Globus pallidus (tissue), 1 donor: ENCODE measurements around the gene TSPEAR.
A peak's percentile ranks its signal among the peaks of the same experiment; 100 is the strongest.

Experiments
- DNase-seq: peaks from one replicate; pipeline ENCODE4 v3.0.0-alpha.2; 2015; ENCODE audit warnings: low spot score

Gene TSPEAR

GRCh38 chr21:44740742-44741141 is 29.4 kb upstream of the TSPEAR start:
- DNase-seq: no peak

DNA sequence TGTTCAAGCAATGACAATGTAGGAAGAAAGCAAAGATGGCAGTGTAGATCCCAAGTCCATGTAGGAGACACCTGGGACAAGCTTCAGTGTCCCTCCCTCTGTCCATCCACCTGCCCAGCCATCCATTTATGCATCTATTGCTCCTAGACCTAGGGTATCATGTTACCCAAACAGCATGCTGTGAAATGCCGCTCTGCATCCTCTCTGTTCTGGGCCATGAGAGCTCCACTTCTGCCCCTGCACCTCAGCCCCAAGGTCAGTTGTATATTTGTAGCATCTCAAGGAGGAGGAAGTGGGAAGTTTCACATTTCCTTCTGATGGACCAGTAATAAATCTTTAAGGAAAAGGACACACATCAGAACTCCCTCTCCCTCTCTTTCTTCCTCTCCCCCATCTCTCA is 27.9 kb upstream of the TSPEAR start:
- no peak for DNase-seq

DNA sequence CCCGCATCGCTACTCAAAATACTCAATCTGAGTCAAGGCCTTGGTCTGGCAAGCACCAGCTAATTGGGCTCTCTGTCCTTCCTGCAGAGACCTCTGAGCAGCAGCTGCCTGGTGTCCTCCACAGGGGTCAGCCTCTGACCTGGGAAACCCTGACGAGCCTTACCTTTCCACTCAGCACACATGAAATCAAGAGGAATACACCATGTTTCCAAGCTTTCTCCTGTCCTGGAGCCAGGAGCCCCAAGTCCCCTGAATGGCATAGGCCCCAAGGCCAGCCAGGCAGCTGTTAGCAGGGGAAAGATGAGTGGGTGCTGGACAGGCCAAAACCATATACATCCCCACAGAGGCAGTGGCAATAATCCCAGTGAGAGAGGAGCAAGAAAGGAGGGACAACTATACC is 27.2 kb upstream of the TSPEAR start:
- no peak for DNase-seq

DNA sequence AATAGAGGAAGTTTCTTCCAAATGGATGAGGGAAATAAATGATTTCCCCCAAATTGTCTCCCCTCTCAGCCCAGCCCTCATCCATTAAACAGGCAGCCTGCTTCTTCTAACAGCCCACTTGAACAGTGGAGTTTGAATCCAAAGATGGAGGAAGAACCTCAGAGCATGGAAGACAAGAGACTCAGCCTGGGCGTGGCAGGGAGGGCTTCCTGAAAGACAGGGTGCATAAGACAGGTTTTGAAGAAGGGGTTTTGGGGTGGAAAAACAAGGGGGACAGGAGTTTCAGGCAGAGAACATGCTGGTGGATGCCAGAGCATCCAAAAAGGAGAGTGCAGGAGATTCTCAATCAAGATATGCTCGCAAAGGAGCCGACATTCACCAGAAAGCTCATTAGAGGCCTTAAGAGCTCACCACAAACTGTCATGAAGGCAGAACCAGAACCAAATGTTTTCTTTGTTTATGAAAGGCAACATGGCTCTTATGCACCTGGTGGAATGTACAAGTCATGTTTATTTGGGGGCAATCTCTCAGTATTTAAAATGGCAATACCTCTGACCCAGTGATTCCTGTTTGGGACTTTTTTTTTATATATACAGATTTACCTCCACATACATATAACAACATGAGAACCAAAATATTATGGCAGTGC is 26.5 kb upstream of the TSPEAR start:
- DNase-seq: no peak

DNA sequence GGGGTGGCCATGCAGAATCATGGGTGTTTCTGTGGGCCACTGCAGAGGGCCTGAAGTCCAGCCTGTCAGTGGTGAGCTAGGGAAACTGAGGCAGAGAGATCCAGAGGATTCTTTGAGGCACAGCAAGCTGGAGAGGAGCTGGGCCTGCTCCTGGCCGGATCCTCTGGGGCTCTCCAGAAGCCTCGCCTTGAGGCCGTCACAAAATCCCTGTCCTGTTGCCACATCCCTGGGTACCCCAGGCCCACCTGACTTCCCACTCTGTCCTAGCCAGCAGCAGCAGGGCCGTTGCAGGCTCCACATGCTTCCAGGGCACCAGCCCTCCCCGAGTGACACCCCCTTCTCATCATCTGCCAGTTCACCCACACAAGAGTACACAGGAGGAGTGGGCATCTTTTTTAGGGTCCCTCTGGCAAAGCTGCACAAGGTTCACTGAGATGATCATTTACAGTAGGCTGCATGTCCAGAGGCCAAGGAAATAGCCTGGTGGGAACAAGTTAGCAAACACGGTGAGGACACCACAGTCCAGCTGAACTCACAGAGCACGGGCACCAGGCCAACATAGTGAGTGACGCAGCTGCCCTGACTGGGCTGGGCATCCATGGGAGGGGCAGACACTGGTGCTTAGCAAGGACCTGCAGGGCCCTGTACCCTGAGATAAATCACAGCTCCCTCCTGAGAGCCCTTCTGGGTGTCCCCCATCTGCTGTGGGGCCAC is 25.1 kb upstream of the TSPEAR start:
- DNase-seq: no peak

GRCh38 chr21:44735821-44736220 is 24.4 kb upstream of the TSPEAR start:
- DNase-seq: no peak

DNA sequence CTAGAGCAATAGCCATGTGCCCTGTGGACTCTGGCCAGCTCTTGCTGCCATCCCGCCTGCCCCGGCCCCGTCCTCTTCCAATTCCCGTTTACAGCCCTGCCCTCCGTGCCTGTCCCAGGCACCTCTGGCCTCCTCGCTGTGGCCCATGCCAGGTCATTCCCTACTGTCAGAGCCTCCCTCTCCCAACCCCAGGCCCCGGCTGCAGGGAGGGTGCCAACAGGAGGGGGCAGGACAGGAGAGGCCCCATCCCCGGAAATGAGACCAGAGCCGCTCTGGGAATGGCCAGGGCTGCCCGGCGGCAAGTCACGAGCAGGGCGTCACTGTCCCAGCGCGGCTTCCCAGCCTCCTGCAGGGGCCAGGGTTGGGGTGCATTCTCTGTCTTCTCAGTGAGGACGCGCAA is 23.5 kb upstream of the TSPEAR start:
- no peak for DNase-seq

DNA sequence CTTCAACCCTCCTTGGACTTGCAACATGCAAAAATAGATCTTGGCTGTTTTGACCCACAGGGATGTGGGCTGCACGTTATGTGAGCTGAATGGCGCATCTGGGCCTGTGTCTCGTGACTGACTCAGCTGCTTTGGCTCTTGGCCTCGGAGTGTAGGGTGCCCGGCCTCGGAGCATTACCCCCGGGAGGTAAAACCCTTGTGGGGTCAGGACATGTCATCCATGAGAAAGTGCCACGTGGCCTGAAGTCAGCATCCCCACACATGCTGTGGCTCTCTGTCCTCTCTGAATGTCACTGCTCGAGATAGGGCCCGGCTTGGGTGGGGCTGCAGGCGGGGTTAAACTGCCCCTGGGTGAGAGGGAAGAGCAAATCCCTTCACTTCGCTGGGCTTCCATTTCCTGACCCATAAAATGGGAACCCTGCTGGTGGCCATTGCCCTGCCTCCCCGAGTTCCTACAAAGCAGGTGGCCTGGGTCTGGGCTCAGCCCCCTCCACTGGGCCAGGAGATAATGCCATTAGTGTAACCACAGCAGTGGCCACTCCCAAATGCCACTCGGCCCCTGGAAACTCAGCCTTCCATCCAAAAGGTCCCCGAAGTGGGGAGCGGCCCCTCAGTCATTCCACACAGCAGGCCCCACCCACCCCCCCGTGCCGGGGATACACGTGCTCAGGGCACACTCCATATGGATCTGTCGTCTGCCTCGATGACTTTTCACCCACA is 22.8 kb upstream of the TSPEAR start:
- DNase-seq: no peak

- no peak for DNase-seq
Measured at GRCh38 chr21:44732956-44733355, 21.6 kb upstream of the TSPEAR start.

DNA sequence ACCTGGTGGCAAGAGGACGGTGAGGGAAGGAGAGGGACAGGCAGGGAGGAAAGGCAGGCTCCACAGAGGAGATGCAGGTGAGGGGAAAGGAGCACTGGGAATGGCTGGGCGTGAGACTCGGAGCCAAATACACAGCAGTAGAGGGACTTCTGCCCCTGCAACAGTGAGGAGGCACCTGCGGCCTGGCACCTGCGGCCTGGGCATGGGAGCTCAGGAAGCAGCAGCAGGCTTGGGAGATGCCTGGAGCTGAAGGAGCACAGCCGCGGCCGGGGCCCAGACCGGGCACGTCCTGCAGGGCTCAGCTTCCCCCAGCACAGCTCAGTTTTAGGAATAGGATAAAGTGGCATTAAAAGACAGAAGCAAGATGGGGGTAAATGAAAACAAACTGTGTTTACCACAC is 20.9 kb upstream of the TSPEAR start:
- no peak for DNase-seq

GRCh38 chr21:44730951-44731579 is 19.7 kb upstream of the TSPEAR start:
- DNase-seq: peak; percentile 2

DNA sequence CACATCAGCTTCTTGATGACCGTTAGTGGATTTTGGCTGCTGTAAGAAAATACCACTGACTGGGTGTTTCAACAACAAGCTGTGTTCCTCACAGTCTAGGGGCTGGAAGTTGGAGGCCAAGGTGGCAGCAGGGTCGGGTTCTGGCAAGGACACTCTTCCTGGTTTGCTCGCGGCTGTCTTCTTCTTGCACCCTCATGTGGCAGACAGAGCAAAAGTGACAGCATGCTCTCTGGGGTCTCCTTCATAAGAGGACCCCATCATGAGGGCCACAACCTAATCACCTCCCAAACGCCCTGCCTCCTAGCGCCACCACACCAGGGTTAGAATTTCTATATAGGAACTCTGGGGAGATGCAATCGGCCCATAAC is 18.6 kb upstream of the TSPEAR start:
- DNase-seq: no peak

- DNase-seq: no peak
Measured at GRCh38 chr21:44729336-44730027, 18.1 kb upstream of the TSPEAR start.

GRCh38 chr21:44728716-44729115 is 17.3 kb upstream of the TSPEAR start:
- DNase-seq: no peak

GRCh38 chr21:44727757-44728156 is 16.4 kb upstream of the TSPEAR start:
- no peak for DNase-seq

- no peak for DNase-seq
Measured at GRCh38 chr21:44727321-44727720, 15.9 kb upstream of the TSPEAR start.

DNA sequence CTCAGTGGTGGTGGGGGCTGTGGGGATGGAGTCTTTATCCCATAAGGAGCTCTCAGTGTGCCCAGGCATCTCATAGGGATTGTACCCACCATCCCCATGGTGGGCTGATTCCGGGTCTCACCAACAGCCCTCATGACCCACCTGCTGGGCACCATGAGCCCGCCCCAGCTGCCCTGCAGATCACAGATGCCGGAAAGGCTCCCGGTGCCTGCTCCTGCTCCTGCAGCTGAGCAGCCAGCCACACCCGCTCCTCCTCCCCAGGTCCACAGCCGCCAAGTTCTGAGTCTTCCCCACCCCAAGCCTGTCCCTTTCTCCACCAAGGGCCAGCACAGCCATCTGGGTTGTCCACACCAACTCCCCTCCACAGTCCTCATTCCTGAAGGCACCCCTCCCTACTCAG is 15.5 kb upstream of the TSPEAR start:
- DNase-seq: no peak

DNA sequence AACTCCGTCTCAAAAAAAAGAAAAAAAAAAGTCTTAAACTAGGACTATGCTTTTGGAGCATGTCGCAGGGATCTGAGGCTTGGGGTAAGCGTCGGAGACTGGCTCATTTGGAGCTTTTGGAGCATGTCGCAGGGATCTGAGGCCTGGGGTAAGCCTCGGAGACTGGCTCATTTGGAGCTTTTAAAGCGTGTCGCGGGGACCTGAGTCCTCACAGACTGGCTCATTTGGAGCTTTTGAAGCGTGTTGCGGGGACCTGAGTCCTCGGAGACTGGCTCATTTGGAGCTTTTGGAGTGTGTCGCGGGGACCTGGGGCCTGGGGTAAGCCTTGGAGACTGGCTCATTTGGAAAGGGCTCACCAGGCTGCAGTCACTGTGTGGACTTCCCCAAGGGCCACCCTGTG is 13.6 kb upstream of the TSPEAR start:
- DNase-seq: no peak

GRCh38 chr21:44724196-44724595 is 12.8 kb upstream of the TSPEAR start:
- no peak for DNase-seq

DNA sequence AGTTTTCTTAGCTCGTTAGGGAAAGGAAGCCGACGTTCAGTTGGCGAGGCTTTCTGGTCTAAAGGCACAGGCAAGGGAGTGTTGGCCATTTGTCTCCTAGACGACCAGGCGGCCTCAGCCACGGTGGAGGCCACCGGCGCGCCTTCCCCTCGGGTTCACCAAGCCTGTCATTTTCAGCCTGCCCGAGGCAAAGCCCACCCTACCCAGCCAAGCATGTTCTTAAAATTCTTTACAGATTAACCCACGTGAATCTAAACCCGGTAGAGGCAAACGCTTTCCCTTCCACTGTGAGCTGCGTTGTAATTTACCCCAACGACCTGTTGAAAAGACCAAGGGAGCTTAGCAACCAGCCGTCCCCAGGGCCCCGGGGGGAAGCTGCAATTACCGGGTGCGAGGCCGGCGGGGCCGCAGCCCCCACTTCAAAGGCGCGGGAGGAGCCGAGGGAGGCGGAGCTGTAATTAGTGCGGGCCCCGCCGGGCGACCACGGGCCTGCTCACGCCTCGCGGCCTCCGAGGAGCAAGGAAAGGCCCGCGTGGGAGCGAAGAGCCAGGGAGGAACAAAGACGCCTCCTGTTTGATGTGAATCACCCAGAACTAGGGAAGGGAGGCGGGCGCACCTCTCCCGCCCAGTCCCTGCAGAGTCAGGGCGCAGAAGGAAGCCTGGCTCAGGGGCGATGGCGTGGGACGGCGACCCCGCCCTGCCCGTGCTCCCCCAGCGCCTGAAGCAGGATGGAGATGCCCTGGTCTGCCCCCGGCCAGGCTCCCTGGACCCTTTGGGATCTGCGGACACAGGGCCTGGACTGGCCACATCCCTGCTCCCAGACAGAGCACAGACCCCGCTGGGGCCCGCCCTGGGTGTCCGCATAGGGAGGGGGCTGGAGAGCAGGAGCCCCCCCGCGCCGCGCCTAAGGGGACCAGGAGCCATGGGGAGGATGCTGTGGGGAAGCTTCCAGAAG is 12.1 kb upstream of the TSPEAR start:
- no peak for DNase-seq

DNA sequence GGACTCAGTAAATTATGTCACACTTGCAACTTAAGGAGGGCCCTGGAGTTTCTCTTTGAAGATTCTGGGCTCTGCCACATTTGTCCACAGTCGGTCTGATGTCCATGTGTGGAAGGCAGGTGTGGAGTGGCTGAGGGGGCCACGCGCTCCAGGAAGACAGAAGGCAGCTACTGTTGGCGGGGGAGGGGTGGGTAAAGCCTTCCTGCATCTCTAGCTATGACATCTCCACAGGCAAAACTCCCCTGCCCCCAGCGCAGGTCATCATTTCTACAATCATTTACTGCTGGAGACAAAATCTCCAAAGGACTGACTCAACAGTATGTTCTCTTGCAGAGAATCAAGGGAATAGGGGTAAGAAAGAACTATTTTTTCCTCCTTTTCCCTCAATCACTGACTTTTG is 11.4 kb upstream of the TSPEAR start:
- DNase-seq: no peak
